Choroid plexus epithelial cell (primary cell): ENCODE results near the gene TBX4.

Source experiments
- DNase-seq: peaks from one replicate; pipeline ENCODE4 v3.0.0-alpha.2; 2010; ENCODE audit warnings: low read depth
- H3K4me3 ChIP-seq: 2 replicates; pipeline ENCODE4 v1.5.1; 2011; ENCODE audit warnings: low read depth, mild to moderate bottlenecking, control low read depth, low read length, moderate library complexity
- TF ChIP-seq, protein P1 (sequence below): conservative IDR thresholded peaks from 2 replicates; pipeline ENCODE4 v1.5.1; 2011; ENCODE audit warnings: low read depth, mild to moderate bottlenecking, control low read depth, inconsistent platforms, low read length, moderate library complexity

Gene TBX4

GRCh38 chr17:61456061-61456681 is 3.9 kb downstream of the TBX4 start:
- H3K4me3 ChIP-seq, result no peak overlapping the region
- TF ChIP-seq, protein P1, sequence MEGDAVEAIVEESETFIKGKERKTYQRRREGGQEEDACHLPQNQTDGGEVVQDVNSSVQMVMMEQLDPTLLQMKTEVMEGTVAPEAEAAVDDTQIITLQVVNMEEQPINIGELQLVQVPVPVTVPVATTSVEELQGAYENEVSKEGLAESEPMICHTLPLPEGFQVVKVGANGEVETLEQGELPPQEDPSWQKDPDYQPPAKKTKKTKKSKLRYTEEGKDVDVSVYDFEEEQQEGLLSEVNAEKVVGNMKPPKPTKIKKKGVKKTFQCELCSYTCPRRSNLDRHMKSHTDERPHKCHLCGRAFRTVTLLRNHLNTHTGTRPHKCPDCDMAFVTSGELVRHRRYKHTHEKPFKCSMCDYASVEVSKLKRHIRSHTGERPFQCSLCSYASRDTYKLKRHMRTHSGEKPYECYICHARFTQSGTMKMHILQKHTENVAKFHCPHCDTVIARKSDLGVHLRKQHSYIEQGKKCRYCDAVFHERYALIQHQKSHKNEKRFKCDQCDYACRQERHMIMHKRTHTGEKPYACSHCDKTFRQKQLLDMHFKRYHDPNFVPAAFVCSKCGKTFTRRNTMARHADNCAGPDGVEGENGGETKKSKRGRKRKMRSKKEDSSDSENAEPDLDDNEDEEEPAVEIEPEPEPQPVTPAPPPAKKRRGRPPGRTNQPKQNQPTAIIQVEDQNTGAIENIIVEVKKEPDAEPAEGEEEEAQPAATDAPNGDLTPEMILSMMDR, result no peak
- no peak for DNase-seq

DNA sequence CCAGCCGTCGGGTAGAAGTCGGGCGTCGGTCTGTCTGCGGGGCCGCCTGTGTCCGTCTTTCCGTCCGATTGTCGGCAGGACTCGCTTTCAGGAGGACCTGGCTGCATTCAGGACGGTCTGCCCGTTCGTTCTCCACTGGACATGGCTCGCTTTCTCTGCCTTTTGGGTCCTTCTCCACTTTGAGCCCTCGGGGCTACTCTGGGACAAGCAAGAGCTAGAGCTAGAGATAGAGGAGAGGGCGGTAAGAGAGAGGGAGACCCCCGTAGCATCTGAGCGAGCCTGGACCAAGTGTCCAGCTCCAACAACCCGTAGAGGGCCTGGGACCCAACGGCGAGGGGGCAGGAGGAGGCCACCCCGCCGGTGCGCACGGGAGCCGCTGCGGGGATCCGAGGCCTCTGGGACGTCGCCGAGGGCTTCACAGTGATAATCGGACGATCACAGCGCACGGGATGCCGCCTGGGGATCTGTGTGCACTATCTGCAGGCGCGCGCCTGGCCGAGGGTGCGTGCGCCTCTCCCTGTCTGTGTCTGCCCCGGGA is 4.5 kb downstream of the TBX4 start:
- TF ChIP-seq, protein P1, result no peak
- no peak for DNase-seq
- H3K4me3 ChIP-seq, result no peak overlapping the region

DNA sequence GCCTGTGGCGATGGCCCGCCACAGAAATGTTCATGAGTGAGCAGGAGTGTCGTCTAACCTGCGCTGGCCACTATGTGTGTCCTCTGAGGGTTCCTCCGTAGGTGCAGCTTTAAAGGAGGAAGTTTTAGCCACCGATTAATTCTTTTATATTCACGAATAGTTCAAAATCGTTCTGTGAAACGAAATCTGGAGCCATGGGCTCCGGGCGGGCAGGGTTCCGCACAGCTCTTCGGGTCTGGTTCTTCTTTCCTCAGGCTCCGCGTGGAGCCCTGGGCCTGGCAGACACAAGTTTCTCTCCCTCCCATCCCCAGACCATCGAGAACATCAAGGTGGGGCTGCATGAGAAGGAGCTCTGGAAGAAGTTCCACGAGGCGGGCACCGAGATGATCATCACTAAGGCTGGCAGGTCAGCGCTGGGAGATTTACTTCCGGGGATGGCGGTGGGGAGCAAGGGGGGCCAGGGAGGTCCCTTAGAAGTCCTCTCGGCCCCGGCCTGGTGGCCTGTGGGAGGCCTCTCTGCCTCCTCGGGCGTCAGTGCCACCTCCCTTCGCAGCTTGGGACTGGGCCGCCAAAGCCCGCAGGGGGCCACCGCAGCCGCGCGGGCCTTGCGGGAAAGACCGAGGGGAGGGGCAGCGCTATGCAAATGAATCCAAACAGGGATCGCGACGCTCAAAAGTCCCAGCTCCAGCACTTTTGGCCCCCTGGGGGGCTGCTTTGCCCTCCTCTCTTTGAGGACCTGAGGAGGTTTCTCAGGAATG is 5.2 kb downstream of the TBX4 start:
- H3K4me3 ChIP-seq, result no peak overlapping the region
- DNase-seq, result no peak
- TF ChIP-seq, protein P1, result no peak

GRCh38 chr17:61458000-61458399 is 5.8 kb downstream of the TBX4 start:
- no peak for DNase-seq
- H3K4me3 ChIP-seq, result no peak overlapping the region
- TF ChIP-seq, protein P1, result no peak

- no peak overlapping the region for H3K4me3 ChIP-seq
- DNase-seq, result no peak
- TF ChIP-seq, protein P1, result no peak
These were observed 6.4 kb downstream of the TBX4 start for GRCh38 chr17:61458421-61459141.

- no peak overlapping the region for H3K4me3 ChIP-seq
- DNase-seq, result no peak
- TF ChIP-seq, protein P1, result no peak
These were observed 7.1 kb downstream of the TBX4 start for GRCh38 chr17:61459142-61459809.
